GM12801 (cell line): ENCODE measurements around the gene CCND2.

Source experiments
- CTCF ChIP-seq: IDR thresholded peaks from one replicate; pipeline ENCODE4 v1.5.1; 2011; ENCODE audit warnings: control low read depth; ENCODE audit not compliant: insufficient read length; ENCODE audit errors: extremely low read depth

Gene CCND2

DNA sequence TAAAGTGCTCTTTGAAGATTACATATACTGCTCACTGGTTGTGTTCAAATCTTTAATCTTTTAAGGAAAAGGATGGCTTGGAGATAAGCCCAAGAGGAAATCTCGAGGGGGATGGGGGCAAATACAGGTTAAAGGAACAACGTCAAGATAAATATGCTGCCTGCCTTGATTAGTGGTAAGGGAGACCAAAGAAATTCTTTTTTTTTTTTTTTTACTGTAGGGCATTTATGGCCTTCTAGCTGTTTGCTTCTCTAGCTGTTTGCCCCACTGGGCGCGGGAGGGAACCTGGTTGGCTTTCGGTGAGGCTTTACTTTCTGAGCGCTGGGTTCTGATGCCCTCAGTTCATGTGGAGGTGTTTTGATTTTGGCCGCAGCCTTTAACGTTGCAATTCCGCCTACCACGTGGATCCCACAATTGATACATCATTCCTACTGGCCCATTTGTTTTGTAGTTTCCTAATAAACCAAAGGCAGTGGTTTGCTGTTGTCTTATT is 5.7 kb downstream of the CCND2 start:
- no peak for TF ChIP-seq CTCF

DNA sequence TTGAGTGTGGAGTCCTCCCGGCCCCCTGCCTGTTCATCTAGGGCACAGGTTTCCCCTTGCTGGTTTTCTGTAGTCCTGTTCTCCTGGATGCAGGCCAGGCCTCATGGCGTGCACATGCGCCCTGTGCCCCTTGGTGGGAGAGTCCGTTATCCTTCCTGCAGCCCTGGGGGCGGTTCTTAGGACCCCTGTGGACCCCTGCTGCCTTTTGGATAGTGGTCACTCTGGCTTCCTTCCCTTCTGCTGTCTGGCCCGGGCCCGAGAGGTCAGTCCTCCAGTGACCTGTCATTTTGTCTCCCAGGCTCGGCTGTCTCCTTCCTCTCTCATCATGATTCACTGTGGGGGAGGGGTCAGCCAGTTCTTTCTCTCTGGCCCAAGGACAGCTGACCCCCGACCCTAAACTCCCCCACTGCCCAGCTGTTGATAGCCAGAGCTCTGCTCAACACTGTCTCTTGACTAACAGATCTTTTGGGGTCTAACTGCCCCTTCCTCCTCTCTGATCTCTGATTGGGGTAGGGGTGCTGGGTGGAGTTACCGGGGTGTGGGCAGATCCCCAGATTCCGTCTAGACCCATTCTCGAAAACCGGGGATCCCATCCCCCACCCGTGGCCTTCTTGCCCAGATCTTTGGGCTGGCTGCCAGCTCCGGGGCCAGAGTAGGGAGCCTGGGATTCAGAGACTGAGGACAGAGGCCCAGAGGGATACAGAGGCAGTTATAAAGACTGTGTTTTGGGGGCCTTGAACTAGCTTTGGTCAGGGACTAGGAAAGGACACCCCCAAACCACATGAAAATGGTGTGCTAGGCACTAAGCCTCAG is 7.0 kb downstream of the CCND2 start:
- no peak for TF ChIP-seq CTCF

DNA sequence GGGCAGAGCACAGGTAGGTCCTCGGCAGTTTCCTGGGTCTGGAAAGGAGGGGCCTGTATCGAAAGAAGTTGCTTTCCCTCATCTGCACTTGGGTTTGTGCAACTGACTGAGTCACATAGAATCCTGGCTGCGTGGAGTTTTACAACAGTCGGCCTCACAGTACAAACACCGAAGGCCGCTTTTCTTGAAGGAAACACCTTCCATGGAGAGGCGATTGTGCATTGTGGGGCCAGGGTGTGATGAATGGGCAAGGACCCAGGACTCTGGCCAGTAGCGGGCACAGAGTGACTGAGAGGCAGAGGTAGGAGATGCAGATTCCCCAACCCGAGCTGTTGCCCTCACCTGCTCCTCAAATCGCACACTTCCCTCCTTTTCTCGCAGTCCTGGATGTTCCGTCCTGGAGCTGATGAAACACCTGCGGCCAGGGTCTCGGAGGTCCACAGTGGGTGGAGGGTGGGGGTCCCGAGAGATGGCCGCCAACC is 7.7 kb downstream of the CCND2 start:
- TF ChIP-seq CTCF: no peak

- no peak for TF ChIP-seq CTCF
Observed at GRCh38 chr12:4282103-4282891, 8.7 kb downstream of the CCND2 start.

GRCh38 chr12:4282892-4283511 is 9.4 kb downstream of the CCND2 start:
- no peak for TF ChIP-seq CTCF

GRCh38 chr12:4283512-4284255 is 10.1 kb downstream of the CCND2 start:
- no peak for TF ChIP-seq CTCF
